ENCODE measurements around the gene ASPA. TPM values are rescaled to one million over a fixed set of nuclear protein-coding genes. Genes with fewer than 3 reads are reported as not detected.

ASPA gene
- total RNA-seq, 1 donor = 0.36 TPM

DNA sequence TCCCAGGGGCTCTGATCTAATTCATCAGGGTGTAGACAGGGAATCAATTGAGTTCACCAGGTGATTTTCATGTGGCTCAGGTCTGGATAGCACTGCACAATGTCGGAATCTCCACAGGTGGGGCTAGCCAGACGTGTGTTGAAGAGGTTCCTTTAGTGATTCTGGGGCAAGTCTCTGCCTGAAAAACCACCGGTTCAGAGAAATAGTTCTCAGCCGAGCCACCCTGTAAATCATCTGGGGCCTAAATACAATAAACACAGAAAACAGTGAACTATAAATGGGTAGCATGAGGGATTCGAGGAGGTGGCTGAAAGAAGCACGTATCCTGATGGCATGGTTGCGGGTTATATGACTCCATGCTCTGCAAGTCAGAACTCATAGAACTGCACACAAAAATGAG is 21.3 kb downstream of the ASPA start:
- Histone ChIP-seq H3K9me3 (ENCODE audit: low read depth, low read length) (no peaks in the 10 kb centered on the region), H4K20me1 (ENCODE audit: insufficient read depth, low read length) (no peaks in the 10 kb centered on the region), H3K4me3 (ENCODE audit: insufficient read depth, low read length) (no peak overlapping the region), H2AFZ (ENCODE audit: low read length) (no peak overlapping the region), H3K36me3 (ENCODE audit: insufficient read depth, low read length) (no peaks in the 10 kb centered on the region), H3K4me1 (ENCODE audit: insufficient read depth, low read length) (no peaks in the 10 kb centered on the region), H3K27me3 (ENCODE audit: insufficient read depth, low read length) (no peaks in the 10 kb centered on the region), H3K27ac (ENCODE audit: low read depth, low read length) (no peak overlapping the region), H3K4me2 (ENCODE audit: insufficient read depth, low read length) (no peak overlapping the region), H3K79me2 (ENCODE audit: insufficient read depth, low read length) (no peaks in the 10 kb centered on the region)
- no peak for DNase-seq (ENCODE audit: insufficient read length, low spot score, missing footprints)
- TF ChIP-seq, protein P1, sequence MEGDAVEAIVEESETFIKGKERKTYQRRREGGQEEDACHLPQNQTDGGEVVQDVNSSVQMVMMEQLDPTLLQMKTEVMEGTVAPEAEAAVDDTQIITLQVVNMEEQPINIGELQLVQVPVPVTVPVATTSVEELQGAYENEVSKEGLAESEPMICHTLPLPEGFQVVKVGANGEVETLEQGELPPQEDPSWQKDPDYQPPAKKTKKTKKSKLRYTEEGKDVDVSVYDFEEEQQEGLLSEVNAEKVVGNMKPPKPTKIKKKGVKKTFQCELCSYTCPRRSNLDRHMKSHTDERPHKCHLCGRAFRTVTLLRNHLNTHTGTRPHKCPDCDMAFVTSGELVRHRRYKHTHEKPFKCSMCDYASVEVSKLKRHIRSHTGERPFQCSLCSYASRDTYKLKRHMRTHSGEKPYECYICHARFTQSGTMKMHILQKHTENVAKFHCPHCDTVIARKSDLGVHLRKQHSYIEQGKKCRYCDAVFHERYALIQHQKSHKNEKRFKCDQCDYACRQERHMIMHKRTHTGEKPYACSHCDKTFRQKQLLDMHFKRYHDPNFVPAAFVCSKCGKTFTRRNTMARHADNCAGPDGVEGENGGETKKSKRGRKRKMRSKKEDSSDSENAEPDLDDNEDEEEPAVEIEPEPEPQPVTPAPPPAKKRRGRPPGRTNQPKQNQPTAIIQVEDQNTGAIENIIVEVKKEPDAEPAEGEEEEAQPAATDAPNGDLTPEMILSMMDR (IDR thresholded peaks at IDR 0.05; ENCODE audit: extremely low read depth, low read depth, low read length) = no peak

DNA sequence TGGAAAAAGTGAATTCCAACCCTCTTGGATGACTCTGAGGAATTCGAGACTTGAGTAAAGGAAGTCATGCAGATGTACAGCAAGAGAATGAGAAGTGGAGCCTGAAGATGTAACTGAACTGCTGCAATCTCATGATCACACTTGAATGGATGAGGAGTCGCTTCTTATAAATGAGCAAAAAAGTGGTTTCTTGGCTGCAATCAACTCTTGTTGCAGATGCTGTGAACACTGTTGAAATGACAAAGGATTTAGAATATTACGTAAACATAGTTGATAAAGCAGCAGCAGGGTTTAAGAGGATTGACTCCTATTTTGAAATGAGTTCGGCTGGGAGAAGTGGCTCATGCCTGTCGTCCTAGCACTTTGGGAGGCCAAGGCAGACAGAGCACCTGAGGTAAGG is 25.5 kb downstream of the ASPA start:
- Histone ChIP-seq H3K79me2 (ENCODE audit: insufficient read depth, low read length) (no peaks in the 10 kb centered on the region), H3K9me3 (ENCODE audit: low read depth, low read length) (no peaks in the 10 kb centered on the region), H2AFZ (ENCODE audit: low read length) (no peak overlapping the region), H4K20me1 (ENCODE audit: insufficient read depth, low read length) (no peaks in the 10 kb centered on the region), H3K4me1 (ENCODE audit: insufficient read depth, low read length) (no peaks in the 10 kb centered on the region), H3K36me3 (ENCODE audit: insufficient read depth, low read length) (no peaks in the 10 kb centered on the region), H3K4me2 (ENCODE audit: insufficient read depth, low read length) (no peak overlapping the region), H3K4me3 (ENCODE audit: insufficient read depth, low read length) (no peak overlapping the region), H3K27me3 (ENCODE audit: insufficient read depth, low read length) (no peaks in the 10 kb centered on the region), H3K27ac (ENCODE audit: low read depth, low read length) (no peak overlapping the region)
- TF ChIP-seq, protein P1 (IDR thresholded peaks at IDR 0.05; ENCODE audit: extremely low read depth, low read depth, low read length) = no peak
- no peak for DNase-seq (ENCODE audit: insufficient read length, low spot score, missing footprints)

GRCh38 chr17:3502466-3502865 is 26.7 kb downstream of the ASPA start:
- Histone ChIP-seq H3K4me2 (ENCODE audit: insufficient read depth, low read length) (no peak overlapping the region), H3K4me1 (ENCODE audit: insufficient read depth, low read length) (no peaks in the 10 kb centered on the region), H3K27me3 (ENCODE audit: insufficient read depth, low read length) (no peaks in the 10 kb centered on the region), H3K4me3 (ENCODE audit: insufficient read depth, low read length) (no peak overlapping the region), H3K9me3 (ENCODE audit: low read depth, low read length) (no peaks in the 10 kb centered on the region), H4K20me1 (ENCODE audit: insufficient read depth, low read length) (no peaks in the 10 kb centered on the region), H3K36me3 (ENCODE audit: insufficient read depth, low read length) (no peaks in the 10 kb centered on the region), H2AFZ (ENCODE audit: low read length) (no peak overlapping the region), H3K79me2 (ENCODE audit: insufficient read depth, low read length) (no peaks in the 10 kb centered on the region), H3K27ac (ENCODE audit: low read depth, low read length) (no peak overlapping the region)
- no peak for DNase-seq (ENCODE audit: insufficient read length, low spot score, missing footprints)
- TF ChIP-seq, protein P1 (IDR thresholded peaks at IDR 0.05; ENCODE audit: extremely low read depth, low read depth, low read length) = no peak

- H3K27ac ChIP-seq (ENCODE audit: low read depth, low read length) = no peak overlapping the region
- H3K79me2 ChIP-seq (ENCODE audit: insufficient read depth, low read length) = no peaks in the 10 kb centered on the region
- H3K9me3 ChIP-seq (ENCODE audit: low read depth, low read length) = no peaks in the 10 kb centered on the region
- no peak overlapping the region for H3K4me2 ChIP-seq (ENCODE audit: insufficient read depth, low read length)
- H2AFZ ChIP-seq (ENCODE audit: low read length) = no peak overlapping the region
- no peaks in the 10 kb centered on the region for H3K27me3 ChIP-seq (ENCODE audit: insufficient read depth, low read length)
- TF ChIP-seq, protein P1 (IDR thresholded peaks at IDR 0.05; ENCODE audit: extremely low read depth, low read depth, low read length) = no peak
- no peaks in the 10 kb centered on the region for H4K20me1 ChIP-seq (ENCODE audit: insufficient read depth, low read length)
- H3K36me3 ChIP-seq (ENCODE audit: insufficient read depth, low read length) = no peaks in the 10 kb centered on the region
- no peak overlapping the region for H3K4me3 ChIP-seq (ENCODE audit: insufficient read depth, low read length)
- H3K4me1 ChIP-seq (ENCODE audit: insufficient read depth, low read length) = no peaks in the 10 kb centered on the region
- DNase-seq (ENCODE audit: insufficient read length, low spot score, missing footprints) = no peak
Observed at GRCh38 chr17:3503285-3503684, 27.5 kb downstream of the ASPA start.
